Activated CD8-positive, alpha-beta memory T cell treated with anti-CD3 and anti-CD28 coated beads for 1 hour (primary cell): ENCODE results near the gene PYURF.

Experiments
- DNase-seq, 2 donors: peaks; one replicate each; pipeline ENCODE4 v3.0.0-alpha.2; 2020; ENCODE audit warnings: low read depth in 1 of 2; ENCODE audit errors: extremely low read depth in 1 of 2

PYURF gene, protein sequence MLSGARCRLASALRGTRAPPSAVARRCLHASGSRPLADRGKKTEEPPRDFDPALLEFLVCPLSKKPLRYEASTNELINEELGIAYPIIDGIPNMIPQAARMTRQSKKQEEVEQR

DNA sequence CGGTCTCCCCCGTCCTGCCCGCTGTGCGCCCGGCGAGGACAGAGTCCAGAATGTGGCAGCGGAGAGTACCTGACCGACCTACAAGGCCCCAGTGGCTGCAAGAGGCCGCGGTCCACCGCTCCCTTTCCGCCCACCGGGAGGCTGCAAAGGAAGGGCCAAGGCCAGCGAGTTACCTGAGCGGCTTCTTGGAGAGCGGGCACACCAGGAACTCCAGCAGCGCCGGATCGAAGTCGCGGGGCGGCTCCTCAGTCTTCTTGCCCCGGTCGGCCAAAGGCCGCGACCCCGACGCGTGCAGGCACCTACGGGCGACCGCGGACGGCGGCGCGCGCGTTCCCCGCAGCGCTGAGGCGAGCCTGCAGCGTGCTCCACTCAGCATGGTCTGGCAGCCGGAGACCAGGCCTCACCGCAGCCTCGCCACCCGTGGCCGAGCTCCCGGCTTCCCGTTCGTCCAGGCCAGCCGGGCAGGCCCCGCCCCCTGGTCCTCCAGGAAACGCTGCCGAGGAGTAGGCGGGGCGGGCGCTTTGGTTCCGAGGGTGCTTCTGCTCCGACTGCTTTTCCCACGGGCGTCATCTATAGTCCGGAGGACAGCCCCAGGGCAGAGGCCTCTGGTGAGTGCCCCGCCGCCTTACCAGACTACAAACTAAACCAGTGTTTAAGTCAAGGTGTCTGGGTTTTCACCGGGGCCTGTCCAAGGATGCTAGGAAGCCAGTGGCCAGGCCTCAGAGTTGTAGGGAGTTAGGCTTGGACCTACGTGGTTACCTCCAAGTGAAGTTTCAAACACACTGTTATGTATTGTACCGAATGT is at the start of gene PYURF:
Gene PYURF, minus strand, starts transcription at position 452 of the 805 bp plus-strand sequence. Its CDS starts 76 bp downstream, at position 376.
- DNase-seq = peak in 1 of 2 donors; percentile 57

DNA sequence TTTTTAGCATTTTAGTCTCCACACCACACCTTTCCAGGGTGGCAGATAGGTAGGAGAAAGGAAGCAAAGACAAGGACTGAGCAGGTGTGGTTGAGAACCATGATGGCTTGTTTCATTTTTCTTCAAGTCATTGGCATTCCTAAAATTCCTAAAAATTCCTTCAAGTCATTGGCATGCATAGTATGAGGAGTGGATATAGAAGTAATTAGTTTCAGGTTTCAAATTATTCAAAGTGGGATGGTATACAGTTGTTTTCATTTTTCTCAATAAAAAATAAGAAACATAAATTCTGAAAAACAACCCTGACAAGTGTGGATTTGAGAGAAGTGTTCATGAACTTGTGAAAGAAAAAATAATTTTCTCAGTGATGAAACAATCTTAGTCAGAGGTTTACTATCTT is 46.4 kb upstream of the PYURF start:
- no peak for DNase-seq

DNA sequence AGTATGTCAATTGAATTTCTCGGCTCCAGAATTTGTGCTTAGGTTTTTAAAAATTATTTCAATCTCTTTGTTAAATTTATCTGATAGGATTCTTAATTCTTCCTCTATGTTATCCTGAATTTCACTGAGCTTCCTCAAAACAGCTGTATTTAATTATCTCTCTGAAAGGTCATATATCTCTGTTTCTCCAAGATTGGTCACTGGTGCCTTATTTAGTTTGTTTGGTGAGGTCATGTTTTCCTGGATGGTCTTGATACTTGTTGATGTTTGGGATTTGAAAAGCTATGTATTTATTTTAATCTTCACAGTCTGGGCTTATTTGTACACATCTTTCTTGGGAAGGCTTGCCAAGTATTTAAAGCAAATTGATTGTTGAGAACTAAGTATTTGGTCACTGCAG is 44.0 kb upstream of the PYURF start:
- DNase-seq = no peak

DNA sequence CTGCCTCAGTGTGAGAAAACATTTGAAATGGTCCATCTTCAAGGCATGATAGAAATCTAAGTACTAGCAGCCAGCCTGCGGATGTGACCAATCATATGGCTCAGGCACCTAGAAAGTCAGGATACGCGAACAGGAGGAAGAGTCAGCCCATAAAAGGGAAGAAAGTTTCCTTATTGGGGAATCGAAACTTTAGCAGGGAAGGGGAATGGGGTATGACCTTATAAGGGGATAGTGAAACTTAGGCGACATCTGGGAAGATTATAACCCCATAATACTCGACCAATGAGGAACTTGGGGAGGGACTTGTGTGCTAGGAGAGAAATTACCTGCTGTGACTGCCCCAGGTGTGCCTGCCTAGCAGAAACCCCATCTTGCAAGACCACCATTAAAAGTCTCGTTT is 26.2 kb upstream of the PYURF start:
- DNase-seq = no peak

DNA sequence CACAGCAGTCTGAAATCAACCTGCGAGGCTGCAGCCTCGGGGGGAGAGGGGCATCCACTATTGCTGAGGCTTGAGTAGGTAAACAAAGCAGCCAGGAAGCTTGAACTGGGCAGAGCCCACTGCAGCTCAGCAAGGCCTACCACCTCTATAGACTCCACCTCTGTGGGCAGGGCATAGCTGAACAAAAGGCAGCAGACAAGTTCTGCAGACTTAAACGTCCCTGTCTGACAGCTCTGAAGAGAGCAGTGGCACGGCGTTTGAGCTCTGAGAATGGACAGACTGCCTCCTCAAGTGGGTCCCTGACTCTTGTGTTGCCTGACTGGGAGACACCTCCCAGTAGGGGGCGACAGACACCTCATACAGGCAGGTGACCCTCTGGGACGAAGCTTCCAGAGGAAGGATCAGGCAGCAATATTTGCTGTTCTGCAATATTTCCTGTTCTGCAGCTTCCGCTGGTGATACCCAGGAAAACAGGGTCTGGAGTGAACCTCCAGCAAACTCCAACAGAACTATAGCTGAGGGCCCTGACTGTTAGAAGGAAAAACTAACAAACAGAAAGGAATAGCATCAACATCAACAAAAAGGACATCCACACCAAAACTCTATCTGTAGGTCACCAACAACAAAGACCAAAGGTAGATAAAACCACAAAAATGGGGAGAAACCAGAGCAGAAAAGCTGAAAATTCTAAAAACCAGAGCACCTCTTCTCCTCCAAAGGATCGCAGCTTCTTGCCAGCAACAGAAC is 15.9 kb upstream of the PYURF start:
- DNase-seq = peak in 1 of 2 donors; percentile 62

DNA sequence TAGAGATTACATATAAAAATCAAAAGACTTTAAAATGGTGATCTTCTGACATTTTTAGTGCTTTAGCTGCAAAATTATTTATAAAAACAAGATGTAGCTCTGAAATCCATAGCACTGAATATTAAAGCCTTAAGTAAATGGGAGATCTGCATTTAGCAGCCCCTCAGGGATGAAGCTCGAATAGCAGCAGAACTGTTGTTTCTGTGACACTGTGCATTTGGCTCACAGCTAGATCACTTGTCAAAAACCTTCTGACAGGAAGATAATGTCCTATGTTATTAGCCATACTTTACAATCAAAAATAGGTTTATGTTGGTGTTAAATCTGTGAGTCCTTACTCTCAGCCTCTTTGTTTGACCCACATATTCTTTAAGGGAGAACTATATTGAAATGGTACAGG is 14.1 kb upstream of the PYURF start:
- DNase-seq = no peak

DNA sequence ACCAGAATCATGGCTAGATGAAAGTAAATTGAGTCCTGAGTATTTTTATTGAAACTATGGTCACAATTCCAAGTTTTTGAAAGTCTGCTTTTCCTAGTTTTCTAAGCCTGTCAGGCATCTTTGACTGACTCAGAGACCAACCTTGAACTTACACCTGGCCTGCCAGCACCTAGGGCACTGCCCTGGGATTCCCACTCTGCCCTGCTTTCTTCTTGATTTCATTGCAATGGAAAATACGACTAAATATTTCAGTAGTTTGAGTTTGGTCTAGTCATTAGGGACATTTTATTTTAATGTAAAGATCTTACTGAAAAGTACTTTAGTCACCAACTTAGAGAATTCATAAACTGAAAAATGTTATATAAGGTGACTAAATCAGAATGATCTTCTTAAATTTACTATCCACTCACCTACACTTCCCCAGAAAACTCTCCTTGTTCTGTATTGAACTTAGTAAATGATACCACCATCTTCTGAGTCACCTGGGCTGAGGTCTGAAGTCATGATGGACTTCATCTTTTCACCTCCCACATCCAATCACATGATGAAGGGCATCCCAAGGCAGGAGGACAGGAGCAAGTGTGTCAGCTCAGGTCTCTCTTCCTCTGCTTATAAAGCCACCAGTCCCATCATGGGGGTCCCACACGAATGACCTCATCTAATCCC is 11.6 kb upstream of the PYURF start:
- no peak for DNase-seq

DNA sequence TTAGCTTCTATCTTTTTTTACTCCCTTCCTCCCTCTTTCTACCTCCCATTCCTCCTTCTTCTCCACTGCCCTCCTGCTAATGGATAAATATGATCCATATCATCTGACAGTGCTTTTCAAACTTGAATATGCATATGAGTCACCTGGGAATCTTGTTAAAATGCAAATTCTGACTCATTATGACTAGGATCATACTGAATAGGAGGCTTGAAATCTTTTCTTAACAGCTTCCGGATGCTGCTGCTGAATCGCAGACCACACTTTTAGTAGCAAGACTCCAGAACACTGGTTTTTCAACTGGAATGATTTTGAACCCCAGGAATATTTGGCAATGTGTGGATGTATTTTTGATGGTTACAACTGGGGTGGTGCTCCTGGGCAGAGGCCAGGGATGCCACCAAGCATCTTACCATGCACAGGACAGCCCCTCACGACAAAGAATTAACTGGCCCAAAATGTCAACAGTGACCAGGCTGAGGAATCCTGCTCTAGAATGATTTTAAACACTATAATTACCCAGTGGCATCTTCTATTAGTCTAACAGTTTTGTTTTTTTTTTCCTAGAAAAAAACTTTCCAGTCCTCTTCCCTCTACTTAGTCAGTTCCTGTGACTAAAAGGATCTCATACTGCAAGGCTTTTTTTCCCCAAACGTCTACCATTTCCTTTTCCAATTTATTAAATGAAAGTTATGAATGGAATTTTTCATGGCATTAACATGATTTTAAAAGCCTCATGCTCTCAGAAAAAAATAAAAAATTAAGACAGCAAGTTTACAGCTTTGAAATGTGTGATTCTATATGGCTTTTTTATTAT is 10.6 kb upstream of the PYURF start:
- no peak for DNase-seq

DNA sequence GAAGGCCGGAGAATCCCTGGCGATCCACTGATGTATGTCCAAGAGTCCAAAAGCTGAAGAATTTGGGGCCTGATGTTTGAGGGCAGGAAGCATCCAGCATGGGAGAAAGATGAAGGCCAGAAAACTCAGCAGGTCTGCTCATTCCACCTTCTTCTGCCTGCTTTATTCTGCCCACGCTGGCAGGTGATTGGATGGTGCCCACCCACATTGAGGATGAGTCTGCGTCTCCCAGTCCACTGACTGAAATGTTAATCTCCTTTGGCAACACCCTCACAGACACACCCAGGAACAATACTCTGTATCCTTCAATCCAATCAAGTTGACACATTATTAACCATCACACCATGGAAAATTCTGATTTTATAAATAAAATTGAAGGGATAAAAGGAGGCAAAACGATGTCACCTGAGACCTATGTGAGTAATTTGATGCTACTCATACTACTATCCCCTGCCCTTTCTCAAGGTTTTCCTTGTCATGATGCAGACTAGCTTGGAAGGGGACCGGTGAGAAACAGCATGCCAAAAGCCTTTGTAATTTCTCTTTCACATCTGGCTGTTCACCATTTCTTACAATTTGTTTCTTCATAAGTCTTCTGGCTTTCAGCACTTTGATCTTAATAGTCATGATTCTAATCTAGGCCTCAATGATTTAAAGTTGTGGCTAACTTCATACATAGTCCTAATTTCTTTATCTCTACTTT is 9.7 kb upstream of the PYURF start:
- DNase-seq = no peak

DNA sequence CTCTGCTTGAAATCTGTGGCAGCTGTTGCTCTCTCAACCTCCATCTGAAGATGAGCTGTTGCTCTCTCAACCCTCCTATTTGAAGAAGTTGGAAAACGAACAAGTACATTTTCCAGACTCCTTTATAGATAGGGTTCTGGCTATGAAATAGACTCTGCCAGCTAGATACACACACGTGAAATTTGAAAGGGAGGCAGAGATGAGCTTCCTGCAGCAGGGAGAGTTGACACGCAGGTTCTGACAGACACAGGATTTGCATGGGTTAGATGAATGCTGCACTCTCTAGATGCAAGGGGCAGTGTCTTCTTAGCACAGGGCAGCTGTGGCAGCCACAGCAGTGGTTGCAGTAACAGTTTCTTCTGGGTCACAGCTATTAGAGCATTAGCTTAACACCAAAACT is 8.0 kb upstream of the PYURF start:
- DNase-seq = no peak

DNA sequence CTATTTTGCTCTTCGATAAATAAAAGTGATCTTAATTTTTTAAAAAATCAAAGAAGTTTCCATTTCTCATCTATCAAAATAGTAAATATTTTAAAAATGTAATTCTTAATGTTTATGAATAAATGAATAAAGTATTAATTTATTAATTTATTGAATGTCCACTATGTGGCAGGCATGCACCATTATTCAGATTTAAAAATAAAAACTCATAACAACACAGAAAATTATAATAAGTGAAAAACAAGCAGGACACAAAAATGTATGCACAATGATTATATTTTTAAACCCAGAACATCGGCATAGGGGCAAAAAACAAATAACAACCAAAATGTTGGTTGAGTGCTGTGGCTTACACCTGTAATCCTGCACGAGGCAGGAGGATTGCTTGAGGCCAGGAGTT is 5.3 kb upstream of the PYURF start:
- no peak for DNase-seq

DNA sequence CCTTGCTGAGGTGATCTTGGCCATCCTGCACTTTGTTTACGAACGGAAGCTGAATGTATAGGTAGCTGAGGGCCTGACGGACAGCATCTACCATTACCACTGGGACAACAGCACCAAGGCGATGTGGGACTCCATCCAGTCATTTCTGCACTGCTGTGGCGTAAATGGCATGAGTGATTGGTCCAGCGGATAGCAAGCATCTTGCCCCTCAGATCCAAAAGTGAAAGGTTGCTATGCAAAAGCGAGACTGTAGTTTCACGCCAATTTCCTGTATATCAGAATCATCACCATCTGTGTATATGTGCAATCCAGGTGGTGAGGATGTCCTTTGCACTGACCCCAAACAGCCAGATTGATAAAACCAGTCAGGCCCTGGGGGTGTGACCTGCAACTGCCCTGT is 4.2 kb upstream of the PYURF start:
- DNase-seq = no peak

DNA sequence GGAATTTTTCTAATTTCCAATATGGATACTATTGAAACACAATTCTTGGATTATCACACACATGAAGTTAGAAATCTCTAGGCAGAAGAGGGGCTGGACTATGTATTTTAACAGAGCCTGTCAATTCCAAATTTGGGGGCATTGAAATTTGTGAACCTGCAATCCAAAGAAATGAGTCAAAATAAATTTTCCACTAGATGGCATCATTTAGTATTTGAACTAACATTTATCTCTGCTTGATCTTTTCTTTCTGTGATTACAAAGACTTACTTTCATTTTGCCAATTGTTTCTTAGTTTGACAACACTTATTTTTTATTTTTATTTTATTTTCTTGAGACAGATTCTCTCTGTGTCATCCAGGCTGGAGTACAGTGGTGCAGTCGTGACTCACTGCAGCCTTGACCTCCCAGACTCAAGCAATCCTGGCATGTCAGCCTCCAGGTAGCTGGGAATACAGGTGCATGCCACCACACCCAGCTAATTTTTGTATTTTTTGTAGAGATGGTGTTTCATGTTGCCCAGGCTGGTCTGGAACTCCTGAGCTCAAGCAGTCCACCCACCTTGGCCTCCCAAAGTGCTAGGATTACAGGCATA is 2.7 kb upstream of the PYURF start:
- DNase-seq = no peak

DNA sequence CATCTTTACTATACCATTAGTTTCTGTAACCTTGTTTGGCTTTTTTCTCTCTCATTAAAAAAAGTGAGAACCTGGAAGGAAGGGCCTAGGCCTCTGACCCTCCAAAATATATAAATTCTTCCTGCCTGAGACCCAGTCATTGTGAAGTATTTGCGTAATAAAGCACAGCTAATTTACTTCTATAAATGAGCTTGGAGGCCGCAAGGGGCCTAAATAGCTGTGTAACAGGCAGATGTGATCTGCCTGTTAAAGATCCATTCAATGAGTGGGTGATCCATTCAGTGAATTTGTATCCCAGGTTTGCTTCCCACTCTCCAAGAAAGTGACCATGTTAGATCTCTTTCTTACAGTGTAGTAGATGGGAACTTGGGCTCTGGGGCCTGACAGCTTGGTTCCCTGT is 595 bp upstream of the PYURF start:
- DNase-seq = no peak

DNA sequence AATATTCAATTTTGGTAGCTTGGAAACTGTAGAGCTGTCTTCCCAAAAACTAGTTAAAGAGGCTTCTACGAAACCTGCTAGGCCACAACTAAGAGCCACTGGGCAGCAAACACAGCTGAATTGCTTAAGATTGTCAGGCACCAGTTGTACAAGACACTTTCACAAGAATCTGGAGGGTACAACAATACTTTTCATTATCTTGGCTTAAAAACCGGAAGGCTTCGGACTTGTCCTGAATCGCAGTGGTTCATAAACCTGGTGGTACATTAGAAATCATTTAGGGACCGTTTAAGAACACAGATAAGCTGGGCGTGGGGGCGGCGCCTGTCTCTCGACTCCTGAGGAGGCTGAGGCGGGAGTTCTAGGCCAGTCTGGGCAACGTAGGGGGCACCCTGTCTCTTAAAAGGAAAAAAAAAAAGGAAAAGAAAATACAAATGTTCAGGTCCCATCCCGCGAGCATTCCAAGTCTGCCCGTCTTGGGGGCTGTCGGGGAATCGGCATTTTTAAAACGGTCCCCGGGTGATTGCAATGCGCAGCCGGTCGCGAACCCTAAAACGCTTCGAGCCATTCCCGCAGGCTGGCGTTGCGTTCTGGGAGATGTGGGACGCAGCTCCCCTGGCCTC is 763 bp downstream of the PYURF start:
- no peak for DNase-seq

DNA sequence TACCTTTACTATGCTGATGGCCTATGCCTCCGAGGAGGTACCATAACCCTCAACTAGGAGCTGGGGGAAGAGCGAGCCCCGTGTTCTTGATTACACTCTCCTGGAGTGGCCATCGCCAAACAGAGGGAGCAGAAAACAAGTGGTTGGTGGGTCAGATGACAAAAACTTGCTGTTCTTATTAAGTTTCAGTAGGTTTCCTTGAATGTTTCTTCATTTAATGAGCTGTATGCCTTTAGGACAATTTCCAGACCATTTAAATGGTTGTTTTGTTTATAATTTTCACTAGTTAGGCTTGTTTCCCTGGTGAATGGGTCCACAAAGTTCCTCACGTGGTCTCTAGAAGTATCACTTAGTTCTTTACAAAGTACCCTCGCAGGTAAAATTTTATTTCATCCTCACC is 4.7 kb downstream of the PYURF start:
- DNase-seq = no peak

DNA sequence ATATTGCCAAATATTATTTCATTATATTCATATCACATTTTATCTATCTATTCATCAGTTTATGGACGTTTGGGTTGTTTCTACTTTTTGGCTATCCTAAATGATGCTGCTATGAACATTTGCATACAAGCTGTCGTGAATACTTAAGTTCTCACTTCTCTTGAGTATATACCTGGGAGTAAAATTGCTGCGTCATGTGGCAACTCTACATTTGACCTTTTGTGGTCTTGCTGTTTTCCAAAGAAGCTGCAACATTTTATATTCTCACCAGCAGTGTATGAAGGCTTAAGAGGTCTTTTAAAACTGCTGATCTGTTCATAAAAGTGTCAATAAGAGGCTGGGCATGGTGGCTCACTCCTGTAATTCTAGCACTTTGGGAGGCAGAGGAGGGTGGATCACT is 5.8 kb downstream of the PYURF start:
- no peak for DNase-seq

DNA sequence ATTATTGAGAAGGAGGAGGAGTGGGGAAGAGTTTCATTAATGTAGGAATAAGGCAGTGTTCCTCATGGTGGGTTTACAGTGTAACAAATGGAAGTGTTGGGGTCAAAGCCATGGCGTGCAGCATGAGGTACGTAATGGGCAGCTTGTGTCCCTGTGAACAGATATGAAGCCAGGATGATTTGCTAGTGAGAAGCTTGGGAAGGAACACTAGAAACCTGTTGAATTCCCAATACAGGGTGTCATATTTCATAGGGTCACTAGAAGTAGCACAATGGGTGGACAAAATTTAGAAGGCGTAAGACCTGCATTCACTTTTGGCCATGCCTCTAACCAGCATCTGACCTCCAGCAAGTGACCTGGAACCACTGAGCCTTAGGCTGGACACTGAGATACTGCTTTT is 6.8 kb downstream of the PYURF start:
- DNase-seq = no peak
